HEK293 (cell line): ENCODE measurements around the gene FADS6.

ENCODE experiments used
- CTCF ChIA-PET: fragments of 350-600 bp; formaldehyde crosslinking; extraction: SDS; loops from one replicate; lab custom pipeline; 2021; ENCODE audit warnings: antibody characterized with exemption; lab: Yijun Ruan, JAX
- POLR2A ChIA-PET: fragments of 300-600 bp; formaldehyde crosslinking; extraction: SDS; loops from one replicate; lab custom pipeline; 2020; ENCODE audit warnings: antibody characterized with exemption, inconsistent platforms; lab: Yijun Ruan, JAX
- H3K27ac ChIP-seq: fragments of 200-500 bp; sonication (Bioruptor generic); 2 replicates; pipeline ENCODE4 v1.5.1; 2014; ENCODE audit warnings: low read depth, low read length, control low read depth, inconsistent platforms; ENCODE audit errors: extremely low read depth
- H3K36me3 ChIP-seq, 2 experiments: fragments of 200-500 bp in 1 of 2; sonication (Bioruptor generic) in 1 of 2; 1 replicate in 1 of 2; 2 replicates in 1 of 2; pipeline ENCODE4 v1.5.1; 2014 to 2017; ENCODE audit warnings: inconsistent platforms in 2 of 2, low read length in 2 of 2; ENCODE audit not compliant: control insufficient read depth in 2 of 2, insufficient read depth in 1 of 2
- H3K4me1 ChIP-seq: fragments of 200-500 bp; sonication (Bioruptor generic); 2 replicates; pipeline ENCODE4 v1.5.1; 2014; ENCODE audit warnings: mild to moderate bottlenecking, low read length, inconsistent platforms; ENCODE audit not compliant: control insufficient read depth, insufficient read depth
- H3K4me3 ChIP-seq: 2 replicates; pipeline ENCODE4 v1.5.1; 2011; ENCODE audit warnings: low read depth, mild to moderate bottlenecking, control low read depth, low read length, moderate library complexity
- H3K9me3 ChIP-seq: fragments of 200-500 bp; sonication (Bioruptor generic); 2 replicates; pipeline ENCODE4 v1.5.1; 2014; ENCODE audit warnings: low read depth, low read length, inconsistent platforms; ENCODE audit not compliant: control insufficient read depth, insufficient read depth
- BCL11A ChIP-seq: fragments of 450-650 bp; formaldehyde crosslinking; IDR thresholded peaks from 2 replicates; pipeline ENCODE4 v1.5.1; 2016; ENCODE audit warnings: low read depth, missing biosample characterization, missing genetic modification characterization
- BCL11B ChIP-seq: fragments of 450-650 bp; formaldehyde crosslinking; IDR thresholded peaks from 2 replicates; pipeline ENCODE4 v1.5.1; 2016; ENCODE audit warnings: low read depth, missing biosample characterization, missing genetic modification characterization
- HOXA7 ChIP-seq: sonication (generic); formaldehyde crosslinking; IDR thresholded peaks from 2 replicates; pipeline ENCODE4 v1.8.1; 2022; ENCODE audit warnings: missing genetic modification reagents, borderline replicate concordance
- PATZ1 ChIP-seq: fragments of 450-650 bp; formaldehyde crosslinking; IDR thresholded peaks from 2 replicates; pipeline ENCODE4 v1.5.1; 2016; ENCODE audit warnings: missing biosample characterization, missing genetic modification characterization
- REPIN1 ChIP-seq: fragments of 450-650 bp; formaldehyde crosslinking; IDR thresholded peaks from 2 replicates; pipeline ENCODE4 v1.5.1; 2017; ENCODE audit warnings: missing biosample characterization, missing genetic modification characterization, low read depth
- SCRT2 ChIP-seq: fragments of 450-650 bp; formaldehyde crosslinking; IDR thresholded peaks from 2 replicates; pipeline ENCODE4 v1.5.1; 2016; ENCODE audit warnings: missing biosample characterization, missing genetic modification characterization
- SP2 ChIP-seq: fragments of 450-650 bp; formaldehyde crosslinking; IDR thresholded peaks from 2 replicates; pipeline ENCODE4 v1.5.1; 2016; ENCODE audit warnings: missing biosample characterization, missing genetic modification characterization
- ZBTB17 ChIP-seq: fragments of 450-650 bp; formaldehyde crosslinking; IDR thresholded peaks from 2 replicates; pipeline ENCODE4 v1.5.1; 2016; ENCODE audit warnings: missing biosample characterization, missing genetic modification characterization
- ZBTB20 ChIP-seq: fragments of 450-650 bp; formaldehyde crosslinking; IDR thresholded peaks from 2 replicates; pipeline ENCODE4 v1.5.1; 2016; ENCODE audit warnings: missing biosample characterization, missing genetic modification characterization
- ZBTB21 ChIP-seq: fragments of 450-650 bp; formaldehyde crosslinking; IDR thresholded peaks from 2 replicates; pipeline ENCODE4 v1.5.1; 2017; ENCODE audit warnings: missing biosample characterization, missing genetic modification characterization
- ZBTB48 ChIP-seq: fragments of 450-650 bp; formaldehyde crosslinking; IDR thresholded peaks from 2 replicates; pipeline ENCODE4 v1.5.1; 2016; ENCODE audit warnings: missing biosample characterization, missing genetic modification characterization
- ZBTB49 ChIP-seq: fragments of 450-650 bp; formaldehyde crosslinking; IDR thresholded peaks from 2 replicates; pipeline ENCODE4 v1.5.1; 2016; ENCODE audit warnings: missing biosample characterization, missing genetic modification characterization, low read depth
- ZBTB7A ChIP-seq: fragments of 450-650 bp; formaldehyde crosslinking; IDR thresholded peaks from 2 replicates; pipeline ENCODE4 v1.5.1; 2016; ENCODE audit warnings: low read depth, missing biosample characterization, missing genetic modification characterization
- ZEB2 ChIP-seq: fragments of 450-650 bp; formaldehyde crosslinking; IDR thresholded peaks from 2 replicates; pipeline ENCODE4 v1.5.1; 2016; ENCODE audit warnings: missing biosample characterization, missing genetic modification characterization
- ZIC2 ChIP-seq: fragments of 450-650 bp; formaldehyde crosslinking; IDR thresholded peaks from 2 replicates; pipeline ENCODE4 v1.5.1; 2016; ENCODE audit warnings: missing biosample characterization, missing genetic modification characterization
- ZNF133 ChIP-seq: fragments of 450-650 bp; formaldehyde crosslinking; IDR thresholded peaks from 2 replicates; pipeline ENCODE4 v1.5.1; 2016; ENCODE audit warnings: missing biosample characterization, missing genetic modification characterization
- ZNF2 ChIP-seq: fragments of 450-650 bp; formaldehyde crosslinking; IDR thresholded peaks from 2 replicates; pipeline ENCODE4 v1.5.1; 2016; ENCODE audit warnings: missing biosample characterization, missing genetic modification characterization
- ZNF280C ChIP-seq: fragments of 450-650 bp; formaldehyde crosslinking; IDR thresholded peaks from 2 replicates; pipeline ENCODE4 v1.5.1; 2016; ENCODE audit warnings: missing biosample characterization, missing genetic modification characterization
- ZNF335 ChIP-seq: fragments of 450-650 bp; formaldehyde crosslinking; conservative IDR thresholded peaks from 2 replicates; pipeline ENCODE4 v1.5.1; 2016; ENCODE audit warnings: missing biosample characterization, missing genetic modification characterization
- ZNF341 ChIP-seq: fragments of 450-650 bp; formaldehyde crosslinking; IDR thresholded peaks from 2 replicates; pipeline ENCODE4; 2016; ENCODE audit warnings: low read depth, missing biosample characterization, missing genetic modification characterization
- ZNF366 ChIP-seq: fragments of 450-650 bp; formaldehyde crosslinking; conservative IDR thresholded peaks from 2 replicates; pipeline ENCODE4 v1.5.1; 2016; ENCODE audit warnings: missing biosample characterization, missing genetic modification characterization
- ZNF571 ChIP-seq: fragments of 450-650 bp; formaldehyde crosslinking; IDR thresholded peaks from 2 replicates; pipeline ENCODE4 v1.5.0; 2017; ENCODE audit warnings: missing biosample characterization, missing genetic modification characterization
- ZNF654 ChIP-seq: fragments of 450-650 bp; formaldehyde crosslinking; IDR thresholded peaks from 2 replicates; pipeline ENCODE4 v1.5.1; 2016; ENCODE audit warnings: low read depth, missing biosample characterization, missing genetic modification characterization
- TF ChIP-seq, protein P1 (sequence below): fragments of 450-650 bp; formaldehyde crosslinking; IDR thresholded peaks from 2 replicates; pipeline ENCODE4 v1.5.1; 2016; ENCODE audit warnings: missing biosample characterization, missing genetic modification characterization
- TF ChIP-seq, protein P2 (sequence below): fragments of 450-650 bp; formaldehyde crosslinking; IDR thresholded peaks from 2 replicates; pipeline ENCODE4 v1.5.1; 2016; ENCODE audit warnings: missing biosample characterization, missing genetic modification characterization

FADS6 gene

GRCh38 chr17:74862919-74863318, 30.5 kb downstream of the FADS6 start (continued):
- TF ChIP-seq ZBTB49 (no peak), SCRT2 (tag by site-specific recombination) (peak; percentile 59), ZBTB20 (tag by site-specific recombination) (no peak), ZNF571 (tag by site-specific recombination) (no peak)

- no peak overlapping the region for H3K4me3 ChIP-seq
- H3K9me3 ChIP-seq: no peaks in the 10 kb centered on the region
- ChIA-PET POLR2A (interaction anchor here (0.6 to 5.0 kb wide), 9 partner anchors 10 to 124 kb away, joined by 3 to 40 read pairs (median 4); partner anchors contain the start of genes FDXR and NAT9), CTCF (interaction anchor here (0.6 to 14.4 kb wide), 47 partner anchors 11 to 873 kb away, joined by 3 to 338 read pairs (median 4); partner anchors contain the start of genes FDXR, NAT9, NHERF1 and OTOP2)
- H3K36me3 ChIP-seq: peaks cover 0 to 44% of the 10 kb centered on the region in 2 experiments; a peak in 1 of 3 replicates
- 0 out of 2 replicates have a peak, but pooled peaks cover 2% of the 10 kb centered on the region for H3K4me1 ChIP-seq
- H3K27ac ChIP-seq: no peak overlapping the region
- TF ChIP-seq REPIN1 (tag by site-specific recombination): 0 out of 2 replicates have a peak, but pooled peaks have one; percentile 35
- TF ChIP-seq ZNF341: peak; percentile 81
- no peak for TF ChIP-seq ZNF280C (tag by site-specific recombination)
- peak; percentile 69 for TF ChIP-seq BCL11A
- no peak for TF ChIP-seq SP2 (tag by site-specific recombination)
- peak; percentile 76 for TF ChIP-seq ZNF2 (tag by site-specific recombination)
- TF ChIP-seq, protein P1, sequence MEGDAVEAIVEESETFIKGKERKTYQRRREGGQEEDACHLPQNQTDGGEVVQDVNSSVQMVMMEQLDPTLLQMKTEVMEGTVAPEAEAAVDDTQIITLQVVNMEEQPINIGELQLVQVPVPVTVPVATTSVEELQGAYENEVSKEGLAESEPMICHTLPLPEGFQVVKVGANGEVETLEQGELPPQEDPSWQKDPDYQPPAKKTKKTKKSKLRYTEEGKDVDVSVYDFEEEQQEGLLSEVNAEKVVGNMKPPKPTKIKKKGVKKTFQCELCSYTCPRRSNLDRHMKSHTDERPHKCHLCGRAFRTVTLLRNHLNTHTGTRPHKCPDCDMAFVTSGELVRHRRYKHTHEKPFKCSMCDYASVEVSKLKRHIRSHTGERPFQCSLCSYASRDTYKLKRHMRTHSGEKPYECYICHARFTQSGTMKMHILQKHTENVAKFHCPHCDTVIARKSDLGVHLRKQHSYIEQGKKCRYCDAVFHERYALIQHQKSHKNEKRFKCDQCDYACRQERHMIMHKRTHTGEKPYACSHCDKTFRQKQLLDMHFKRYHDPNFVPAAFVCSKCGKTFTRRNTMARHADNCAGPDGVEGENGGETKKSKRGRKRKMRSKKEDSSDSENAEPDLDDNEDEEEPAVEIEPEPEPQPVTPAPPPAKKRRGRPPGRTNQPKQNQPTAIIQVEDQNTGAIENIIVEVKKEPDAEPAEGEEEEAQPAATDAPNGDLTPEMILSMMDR (tag by site-specific recombination): peak; percentile 59
- TF ChIP-seq ZNF335 (tag by site-specific recombination): peak; percentile 99
- TF ChIP-seq BCL11B: peak; percentile 84
- peak; percentile 38 for TF ChIP-seq ZNF654 (tag by site-specific recombination)
- TF ChIP-seq HOXA7 (CRISPR knock-in tag): no peak
- no peak for TF ChIP-seq ZNF366 (tag by site-specific recombination)
- peak; percentile 72; the same call in 1 of the 2 replicates for TF ChIP-seq ZBTB17 (tag by site-specific recombination)
- peak; percentile 75 for TF ChIP-seq PATZ1 (tag by site-specific recombination)
- no peak for TF ChIP-seq ZBTB21 (tag by site-specific recombination)
- TF ChIP-seq ZIC2 (tag by site-specific recombination): no peak
- TF ChIP-seq ZBTB48 (tag by site-specific recombination): 0 out of 2 replicates have a peak, but pooled peaks have one; percentile 30
- peak; percentile 63; the same call in 1 of the 2 replicates for TF ChIP-seq ZEB2 (tag by site-specific recombination)
- TF ChIP-seq ZNF133 (tag by site-specific recombination): no peak
- TF ChIP-seq, protein P2, sequence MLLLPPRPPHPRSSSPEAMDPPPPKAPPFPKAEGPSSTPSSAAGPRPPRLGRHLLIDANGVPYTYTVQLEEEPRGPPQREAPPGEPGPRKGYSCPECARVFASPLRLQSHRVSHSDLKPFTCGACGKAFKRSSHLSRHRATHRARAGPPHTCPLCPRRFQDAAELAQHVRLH (tag by site-specific recombination): no peak
- peak; percentile 79; the same call in 1 of the 2 replicates for TF ChIP-seq ZBTB7A (tag by site-specific recombination)
Measured at GRCh38 chr17:74862108-74862901, 31.1 kb downstream of the FADS6 start.
